Measurements from ENCODE around the gene NACC2. TPM values are rescaled to one million over a fixed set of nuclear protein-coding genes. Genes with fewer than 3 reads are reported as not detected.

Gene NACC2
- total and polyA plus RNA-seq, 2 donors (not counting 3 experiments of a cell fraction or from before 2014, with no cell fraction given) = 15.8 to 27.1 TPM

DNA sequence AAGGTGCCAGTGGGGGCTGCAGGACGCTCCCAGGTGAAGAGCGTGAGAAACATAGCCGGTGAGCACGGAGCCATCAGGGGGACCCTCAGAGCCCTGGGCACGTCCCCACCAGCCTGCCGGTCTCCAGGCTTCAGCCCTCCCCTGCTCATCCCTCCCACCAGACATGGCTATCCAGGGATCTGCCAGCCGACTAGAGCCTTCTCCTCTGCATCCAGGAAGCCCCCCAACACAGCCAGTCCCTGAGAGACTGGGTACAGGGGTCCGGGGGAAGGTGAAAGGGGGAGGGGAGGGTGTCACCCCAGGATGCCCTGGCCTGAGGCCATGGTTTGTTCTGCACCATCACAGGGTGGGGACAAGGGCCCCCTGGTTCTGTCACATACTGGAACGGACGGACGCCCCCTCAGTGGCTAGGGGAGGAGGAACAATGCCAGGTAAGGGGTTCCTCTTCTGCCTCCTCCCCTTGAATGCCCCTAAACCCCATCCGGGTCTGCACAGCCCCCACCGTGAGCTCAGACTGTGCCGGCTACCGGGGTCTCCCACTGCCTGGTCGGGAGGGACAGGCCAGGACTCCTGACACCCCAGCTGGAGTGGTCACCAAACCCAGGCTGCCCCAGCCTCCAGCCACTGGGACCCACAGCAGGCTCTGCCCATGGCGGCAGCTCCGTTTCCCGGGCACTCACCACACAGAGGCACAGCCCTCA is 34.3 kb downstream of the NACC2 start:
- intact Hi-C loops (cut with micrococcal nuclease) = no loop called here
- peaks cover 0 to 5% of the 10 kb centered on the region in 2 experiments for H3K36me3 ChIP-seq (ENCODE audit: control insufficient read depth in 2 of 2, extremely low read depth in 1 of 2, insufficient read depth in 2 of 2, low read length in 2 of 2)
- H3K27me3 ChIP-seq (ENCODE audit: control insufficient read depth in 2 of 2, insufficient read depth in 2 of 2, low read length in 2 of 2) = no peaks in the 10 kb centered on the region
- ChIA-PET POLR2A (no interaction called here), CTCF (interaction anchor here (0.6 to 1.4 kb wide), 3 partner anchors 9 to 29 kb away, joined by 3 to 5 read pairs (median 3); no protein-coding TSS in a partner anchor)
- H3K9me1 ChIP-seq (replicated peaks; ENCODE audit: control insufficient read depth, extremely low read depth, insufficient read depth, low read length) = no peaks in the 10 kb centered on the region
- no peak overlapping the region for H2AFZ ChIP-seq (ENCODE audit: low read depth, low read length)
- no peak overlapping the region for H3K9ac ChIP-seq (replicated peaks; ENCODE audit: extremely low read depth, insufficient read depth, low read length)
- TF ChIP-seq CTCF (IDR thresholded peaks at IDR 0.05; ENCODE audit: extremely low read depth in 1 of 2, insufficient read depth in 1 of 2, low read depth in 1 of 2, low read length in 2 of 2) = no peak
- TF ChIP-seq, protein P1, sequence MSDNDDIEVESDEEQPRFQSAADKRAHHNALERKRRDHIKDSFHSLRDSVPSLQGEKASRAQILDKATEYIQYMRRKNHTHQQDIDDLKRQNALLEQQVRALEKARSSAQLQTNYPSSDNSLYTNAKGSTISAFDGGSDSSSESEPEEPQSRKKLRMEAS (IDR thresholded peaks at IDR 0.05; ENCODE audit: insufficient read depth, insufficient read length) = no peak
- no peak for TF ChIP-seq EZH2 (IDR thresholded peaks at IDR 0.05; ENCODE audit: borderline replicate concordance, low read depth, low read length, severe bottlenecking)
- FAIRE-seq = no peak
- no peak overlapping the region for H3K4me3 ChIP-seq (replicated peaks in 1 of 3; ENCODE audit: insufficient read depth in 1 of 3, low read depth in 1 of 3, low read length in 3 of 3)
- H3K79me2 ChIP-seq (ENCODE audit: control insufficient read depth, insufficient read depth, low read length) = peaks cover 56% of the 10 kb centered on the region
- DNase-seq (ENCODE audit: low read depth, low spot score) = no peak
- H3K4me2 ChIP-seq (ENCODE audit: insufficient read depth, low read length) = no peak overlapping the region
- H3K9me3 ChIP-seq (replicated peaks; ENCODE audit: control insufficient read depth, insufficient read depth, low read length) = no peaks in the 10 kb centered on the region
- dilution Hi-C loops (cut with MboI; ENCODE audit: extremely low pct_ligation_motif_present, low sequenced_read_pairs) = no loop called here
- H4K20me1 ChIP-seq (replicated peaks; ENCODE audit: control insufficient read depth, extremely low read depth, insufficient read depth, low read length) = no peaks in the 10 kb centered on the region
- H3K4me1 ChIP-seq (ENCODE audit: control insufficient read depth, extremely low read depth, insufficient read depth, low read length) = no peaks in the 10 kb centered on the region
- BruUV-seq (replicated peaks) = no TSS peak
- H3K27ac ChIP-seq (ENCODE audit: insufficient read depth, low read depth, low read length) = no peak overlapping the region
